GM12872 (cell line): ENCODE measurements around the gene CUEDC1.

Experiments used
- TF ChIP-seq, protein P1 (sequence below): IDR thresholded peaks from 3 replicates; pipeline ENCODE4 v1.5.1; 2011; ENCODE audit warnings: low read depth, mild to moderate bottlenecking, low read length, moderate library complexity; ENCODE audit not compliant: insufficient read depth

The CUEDC1 gene

DNA sequence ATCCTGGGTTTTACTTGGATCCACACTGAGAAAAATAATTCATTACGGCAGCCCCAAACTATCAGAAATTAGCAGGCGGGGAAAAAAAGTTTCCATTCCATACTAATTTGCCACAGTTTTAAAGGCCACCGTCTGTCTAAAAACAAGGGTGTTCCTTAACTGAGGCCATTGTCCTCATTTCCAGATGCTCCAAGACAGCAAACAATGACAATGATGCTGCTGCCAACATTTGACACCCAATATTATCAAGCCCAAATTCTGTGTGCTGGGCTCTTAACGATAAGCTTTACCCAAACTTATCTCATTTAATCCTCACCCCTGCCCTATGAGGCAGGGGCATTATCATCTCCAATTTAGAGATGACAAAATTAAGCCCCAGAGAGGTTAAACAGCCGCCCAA, 26.3 kb downstream of the CUEDC1 start:
- TF ChIP-seq, protein P1, sequence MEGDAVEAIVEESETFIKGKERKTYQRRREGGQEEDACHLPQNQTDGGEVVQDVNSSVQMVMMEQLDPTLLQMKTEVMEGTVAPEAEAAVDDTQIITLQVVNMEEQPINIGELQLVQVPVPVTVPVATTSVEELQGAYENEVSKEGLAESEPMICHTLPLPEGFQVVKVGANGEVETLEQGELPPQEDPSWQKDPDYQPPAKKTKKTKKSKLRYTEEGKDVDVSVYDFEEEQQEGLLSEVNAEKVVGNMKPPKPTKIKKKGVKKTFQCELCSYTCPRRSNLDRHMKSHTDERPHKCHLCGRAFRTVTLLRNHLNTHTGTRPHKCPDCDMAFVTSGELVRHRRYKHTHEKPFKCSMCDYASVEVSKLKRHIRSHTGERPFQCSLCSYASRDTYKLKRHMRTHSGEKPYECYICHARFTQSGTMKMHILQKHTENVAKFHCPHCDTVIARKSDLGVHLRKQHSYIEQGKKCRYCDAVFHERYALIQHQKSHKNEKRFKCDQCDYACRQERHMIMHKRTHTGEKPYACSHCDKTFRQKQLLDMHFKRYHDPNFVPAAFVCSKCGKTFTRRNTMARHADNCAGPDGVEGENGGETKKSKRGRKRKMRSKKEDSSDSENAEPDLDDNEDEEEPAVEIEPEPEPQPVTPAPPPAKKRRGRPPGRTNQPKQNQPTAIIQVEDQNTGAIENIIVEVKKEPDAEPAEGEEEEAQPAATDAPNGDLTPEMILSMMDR: no peak

DNA sequence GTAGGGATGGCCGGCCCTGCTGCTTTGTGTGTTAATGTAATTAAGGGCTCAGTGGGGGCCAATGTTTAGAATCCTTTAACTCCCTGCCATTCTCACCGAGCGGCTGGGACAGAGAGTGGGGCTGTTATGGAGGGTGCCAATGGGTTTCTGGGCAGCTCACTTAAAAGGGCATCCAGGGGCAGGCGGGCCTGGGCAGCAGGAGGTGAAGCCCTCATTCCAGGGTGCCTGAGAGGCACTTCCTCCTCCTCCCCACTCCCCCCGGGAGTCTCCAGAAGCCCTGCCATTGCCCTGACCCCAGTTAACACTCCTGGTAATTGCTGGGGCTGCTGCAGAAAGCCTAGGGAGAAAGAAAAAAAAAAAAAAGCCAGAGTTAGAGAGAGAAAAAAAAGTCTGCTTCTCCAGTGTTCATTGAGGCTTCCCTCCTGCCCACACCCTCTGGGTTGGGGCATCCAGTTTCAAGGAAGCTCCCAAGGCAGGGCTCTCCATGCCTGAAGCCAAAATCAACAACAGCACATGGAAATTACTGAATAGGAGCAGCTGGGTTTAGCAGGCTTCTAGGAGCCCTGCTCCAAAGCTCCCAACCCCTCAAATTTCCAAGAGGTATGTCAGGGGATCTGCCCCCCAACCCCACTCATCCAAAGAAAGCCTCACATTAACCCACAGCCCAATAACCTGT, 28.0 kb downstream of the CUEDC1 start:
- TF ChIP-seq, protein P1: no peak

DNA sequence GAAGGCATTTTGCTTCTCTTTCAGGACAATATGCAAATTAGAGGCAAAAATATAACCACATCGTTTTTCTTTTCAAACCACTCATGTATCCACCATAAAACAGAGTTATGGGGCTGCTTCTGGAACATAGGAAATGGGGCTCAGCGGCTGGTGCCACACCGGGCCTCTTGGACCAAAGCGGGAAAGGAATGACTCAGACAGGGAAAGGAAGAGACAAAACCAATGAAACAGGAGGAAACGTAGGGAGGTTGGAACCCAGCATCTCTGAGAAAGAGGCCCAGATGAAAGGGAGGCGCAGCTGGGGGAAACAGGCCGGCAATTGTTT, 28.5 kb downstream of the CUEDC1 start:
- TF ChIP-seq, protein P1: no peak

DNA sequence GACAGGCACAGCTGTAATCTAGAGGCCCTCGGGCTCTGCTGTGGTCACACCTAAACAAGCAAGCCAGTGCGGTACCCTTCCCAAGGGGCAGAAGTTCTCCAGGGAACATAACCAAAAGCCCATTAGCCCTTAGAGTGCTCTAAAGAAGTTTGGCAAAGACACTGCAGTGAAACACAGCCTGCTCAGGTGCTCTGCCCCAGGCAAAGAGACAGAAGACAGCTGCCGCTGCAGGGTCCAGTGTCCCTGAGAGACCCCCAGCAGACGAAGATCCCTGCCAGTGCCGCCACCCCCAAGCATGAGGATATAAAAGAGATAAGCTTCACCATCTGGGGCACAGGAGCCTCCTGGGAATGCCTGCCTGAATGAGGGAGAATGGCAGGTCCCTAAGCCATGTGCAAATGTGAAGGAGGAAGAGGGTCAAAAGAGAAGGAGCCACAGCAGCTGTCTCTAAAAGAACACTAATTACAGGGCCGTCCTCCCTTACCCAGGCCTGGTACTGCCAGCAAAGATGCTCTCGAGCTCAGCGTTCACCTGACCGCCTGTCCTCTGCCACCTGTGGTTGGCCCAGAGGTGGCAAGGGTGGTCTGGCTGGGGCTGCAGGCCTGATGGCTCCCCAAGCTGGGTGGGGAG, 29.7 kb downstream of the CUEDC1 start:
- TF ChIP-seq, protein P1: no peak

DNA sequence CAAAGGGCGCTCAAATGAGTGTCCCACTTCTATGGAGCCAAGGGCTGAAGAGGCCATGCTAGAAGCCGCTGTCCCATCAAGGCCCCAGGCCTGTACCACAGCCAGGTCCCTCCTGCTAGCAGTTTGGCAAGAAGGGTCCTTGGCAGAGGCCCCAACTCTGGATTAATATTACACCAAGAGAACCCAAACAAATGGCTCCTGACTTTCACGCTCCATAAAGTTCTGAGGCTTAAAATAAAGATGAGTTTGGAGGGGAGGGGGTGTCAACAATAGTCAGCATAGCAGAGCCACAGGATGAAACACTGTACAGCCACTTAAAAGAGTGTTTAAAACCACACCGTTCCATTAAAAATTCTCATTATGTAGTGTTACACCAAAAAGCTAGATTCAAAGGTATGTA, 30.5 kb downstream of the CUEDC1 start:
- TF ChIP-seq, protein P1: no peak

DNA sequence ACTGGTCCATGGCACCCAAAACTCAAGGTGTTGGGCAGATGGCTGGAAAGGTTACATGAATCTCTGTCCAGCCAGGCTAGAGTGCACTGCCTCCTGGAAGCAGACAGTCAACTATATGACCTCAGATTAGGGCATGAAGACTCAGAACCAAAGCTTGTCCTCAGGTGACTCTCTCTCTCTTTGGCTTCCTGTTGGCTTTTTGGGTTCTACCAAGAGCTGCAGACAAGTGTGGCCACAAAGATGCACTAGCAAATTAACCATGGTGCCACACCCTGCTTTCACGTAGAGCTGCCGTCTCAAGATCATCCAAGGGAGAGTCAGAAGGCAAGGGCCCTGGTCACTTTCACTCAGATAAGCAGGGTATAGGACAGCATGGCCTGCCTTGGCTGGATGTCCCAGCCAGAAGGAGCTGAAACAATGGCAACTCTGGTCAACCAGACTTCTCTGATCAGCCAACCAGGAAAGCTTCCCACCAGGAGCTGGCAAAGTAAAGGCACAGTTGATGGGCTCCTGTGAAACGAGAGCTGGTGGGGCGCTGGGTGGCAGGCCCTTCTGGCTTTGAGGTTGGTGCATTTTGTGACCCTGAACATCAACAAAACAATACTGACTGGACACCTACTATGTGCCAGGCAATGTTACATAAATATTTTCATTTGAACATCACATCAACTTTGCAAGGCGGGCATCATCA, 31.9 kb downstream of the CUEDC1 start:
- TF ChIP-seq, protein P1: no peak

DNA sequence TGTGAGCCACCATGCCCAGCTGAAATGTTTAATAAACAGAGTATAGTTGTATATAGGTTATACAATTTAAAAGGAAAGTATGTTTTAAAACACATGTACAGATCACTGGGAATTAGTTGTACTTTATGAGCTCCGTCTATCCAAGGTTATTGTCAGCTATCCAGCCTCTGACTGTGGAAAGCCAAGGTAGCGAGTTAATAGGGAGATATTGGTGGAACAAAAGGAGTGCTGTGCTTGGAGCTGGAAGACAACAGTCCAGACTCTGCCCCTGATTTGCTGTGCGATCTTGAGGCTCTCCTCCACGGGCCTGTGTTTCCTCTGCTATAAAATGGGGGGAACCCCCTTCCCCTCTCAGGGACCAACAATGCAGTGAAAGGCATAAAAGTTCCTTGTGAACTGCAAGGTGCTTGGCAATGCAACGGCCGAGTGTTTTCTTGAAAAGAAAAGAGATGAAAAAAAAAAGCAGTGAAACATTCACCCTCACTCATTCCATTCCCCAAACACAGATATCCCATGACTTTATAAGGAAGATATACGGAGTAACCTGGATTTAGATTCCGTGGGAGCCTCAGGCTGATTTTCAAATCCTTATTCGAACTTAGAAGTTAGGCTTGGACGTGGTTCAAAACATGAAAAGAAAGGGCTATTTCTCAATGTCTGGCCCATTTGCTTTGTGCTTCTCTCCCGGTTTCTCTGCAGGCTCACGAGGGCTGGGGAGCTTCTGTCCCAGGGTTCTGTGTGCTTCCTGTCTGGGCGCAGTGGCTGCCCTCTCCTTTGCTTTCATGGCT, 34.1 kb downstream of the CUEDC1 start:
- TF ChIP-seq, protein P1: no peak
